CD1c-positive myeloid dendritic cell (primary cell): ENCODE data around the gene SMARCA4.
"Not testable (repeated sequence)": the region's sequence is repeated elsewhere in the genome, so short reads cannot be mapped to it uniquely, and the experiment has no call there.

Experiments
- DNase-seq: peaks from one replicate; pipeline ENCODE4 v3.0.0-alpha.2; 2016; ENCODE audit errors: extremely low spot score

Gene SMARCA4

GRCh38 chr19:11098327-11098726 lies 137.5 kb downstream of the SMARCA4 start:
- no peak for DNase-seq

DNA sequence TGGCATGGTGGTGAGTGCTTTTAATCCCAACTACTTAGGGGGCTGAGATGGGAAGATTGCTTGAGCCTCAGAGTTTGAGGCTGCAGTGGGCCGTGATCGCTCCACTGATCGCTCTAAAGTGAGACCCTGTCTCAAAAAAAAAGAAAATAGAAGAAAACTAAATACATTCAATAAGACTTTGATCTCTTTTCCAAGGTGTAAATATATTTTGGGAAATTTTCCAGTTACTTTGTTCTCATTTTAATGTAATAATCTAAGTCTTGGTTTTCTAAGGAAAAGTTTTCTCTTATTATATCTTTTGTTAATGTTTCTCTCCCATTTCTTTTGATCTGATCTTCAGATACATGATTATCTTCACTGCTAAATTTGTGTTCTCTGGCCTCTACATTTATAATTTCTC lies 138.0 kb downstream of the SMARCA4 start:
- no peak for DNase-seq

- no peak for DNase-seq
These were observed 139.2 kb downstream of the SMARCA4 start for GRCh38 chr19:11100049-11100448.

GRCh38 chr19:11101057-11101456 lies 140.2 kb downstream of the SMARCA4 start:
- DNase-seq = no peak

- no peak for DNase-seq
These were observed 142.1 kb downstream of the SMARCA4 start for GRCh38 chr19:11102944-11103343.

- not testable (repeated sequence) for DNase-seq
These were observed 142.8 kb downstream of the SMARCA4 start for GRCh38 chr19:11103667-11104066.

DNA sequence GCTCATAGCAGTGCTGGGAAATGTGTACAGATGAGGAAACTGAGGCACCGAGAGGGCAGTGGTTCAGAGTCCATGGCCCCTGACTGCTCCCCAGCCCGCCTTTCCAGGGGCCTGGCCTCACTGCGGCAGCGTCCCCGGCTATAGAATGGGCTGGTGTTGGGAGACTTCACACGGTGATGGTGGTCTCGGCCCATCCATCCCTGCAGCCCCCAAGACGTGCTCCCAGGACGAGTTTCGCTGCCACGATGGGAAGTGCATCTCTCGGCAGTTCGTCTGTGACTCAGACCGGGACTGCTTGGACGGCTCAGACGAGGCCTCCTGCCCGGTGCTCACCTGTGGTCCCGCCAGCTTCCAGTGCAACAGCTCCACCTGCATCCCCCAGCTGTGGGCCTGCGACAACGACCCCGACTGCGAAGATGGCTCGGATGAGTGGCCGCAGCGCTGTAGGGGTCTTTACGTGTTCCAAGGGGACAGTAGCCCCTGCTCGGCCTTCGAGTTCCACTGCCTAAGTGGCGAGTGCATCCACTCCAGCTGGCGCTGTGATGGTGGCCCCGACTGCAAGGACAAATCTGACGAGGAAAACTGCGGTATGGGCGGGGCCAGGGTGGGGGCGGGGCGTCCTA lies 144.3 kb downstream of the SMARCA4 start:
- no peak for DNase-seq

DNA sequence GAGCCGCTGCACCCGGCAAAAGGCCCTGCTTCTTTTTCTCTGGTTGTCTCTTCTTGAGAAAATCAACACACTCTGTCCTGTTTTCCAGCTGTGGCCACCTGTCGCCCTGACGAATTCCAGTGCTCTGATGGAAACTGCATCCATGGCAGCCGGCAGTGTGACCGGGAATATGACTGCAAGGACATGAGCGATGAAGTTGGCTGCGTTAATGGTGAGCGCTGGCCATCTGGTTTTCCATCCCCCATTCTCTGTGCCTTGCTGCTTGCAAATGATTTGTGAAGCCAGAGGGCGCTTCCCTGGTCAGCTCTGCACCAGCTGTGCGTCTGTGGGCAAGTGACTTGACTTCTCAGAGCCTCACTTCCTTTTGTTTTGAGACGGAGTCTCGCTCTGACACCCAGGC lies 145.6 kb downstream of the SMARCA4 start:
- no peak for DNase-seq

GRCh38 chr19:11108746-11109145 lies 147.9 kb downstream of the SMARCA4 start:
- no peak for DNase-seq

GRCh38 chr19:11111117-11111770 lies 150.4 kb downstream of the SMARCA4 start:
- no peak for DNase-seq

GRCh38 chr19:11111771-11112144 lies 150.9 kb downstream of the SMARCA4 start:
- no peak for DNase-seq
